ENCODE results near the gene SMAD2.

Gene SMAD2

DNA sequence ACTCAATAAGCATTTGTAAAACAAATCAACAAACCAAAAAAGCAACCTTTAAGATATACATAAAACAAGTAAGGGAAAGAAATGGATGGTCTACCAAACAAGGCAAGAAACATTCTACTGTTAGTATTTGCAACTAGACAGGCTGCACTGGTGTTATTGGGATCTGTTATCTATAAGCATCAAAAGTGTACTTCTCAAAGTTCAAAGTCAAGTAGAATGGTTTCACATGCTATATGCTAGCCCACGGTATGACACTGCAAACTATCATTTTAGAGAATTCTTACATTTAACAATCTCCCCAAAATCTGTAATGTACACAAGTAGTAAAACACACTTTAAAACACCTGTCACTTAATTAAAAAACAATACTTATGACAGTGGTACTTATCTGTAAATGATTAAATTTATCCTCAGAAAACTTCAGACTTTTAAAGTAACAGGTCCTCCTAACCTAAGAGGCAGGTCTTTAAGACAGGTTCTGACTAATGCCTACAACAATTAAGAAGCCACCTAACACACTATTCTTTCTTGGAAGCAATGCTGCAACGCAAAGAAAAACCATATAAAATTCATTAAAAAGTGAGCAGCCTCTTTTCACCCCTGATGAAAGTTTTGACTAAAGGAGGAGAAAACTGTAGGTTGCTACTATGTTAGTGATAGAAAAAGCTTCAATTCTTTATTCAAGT lies 34.8 kb downstream of the SMAD2 start:
- no peak for DNase-seq (ENCODE audit: low read depth)

DNA sequence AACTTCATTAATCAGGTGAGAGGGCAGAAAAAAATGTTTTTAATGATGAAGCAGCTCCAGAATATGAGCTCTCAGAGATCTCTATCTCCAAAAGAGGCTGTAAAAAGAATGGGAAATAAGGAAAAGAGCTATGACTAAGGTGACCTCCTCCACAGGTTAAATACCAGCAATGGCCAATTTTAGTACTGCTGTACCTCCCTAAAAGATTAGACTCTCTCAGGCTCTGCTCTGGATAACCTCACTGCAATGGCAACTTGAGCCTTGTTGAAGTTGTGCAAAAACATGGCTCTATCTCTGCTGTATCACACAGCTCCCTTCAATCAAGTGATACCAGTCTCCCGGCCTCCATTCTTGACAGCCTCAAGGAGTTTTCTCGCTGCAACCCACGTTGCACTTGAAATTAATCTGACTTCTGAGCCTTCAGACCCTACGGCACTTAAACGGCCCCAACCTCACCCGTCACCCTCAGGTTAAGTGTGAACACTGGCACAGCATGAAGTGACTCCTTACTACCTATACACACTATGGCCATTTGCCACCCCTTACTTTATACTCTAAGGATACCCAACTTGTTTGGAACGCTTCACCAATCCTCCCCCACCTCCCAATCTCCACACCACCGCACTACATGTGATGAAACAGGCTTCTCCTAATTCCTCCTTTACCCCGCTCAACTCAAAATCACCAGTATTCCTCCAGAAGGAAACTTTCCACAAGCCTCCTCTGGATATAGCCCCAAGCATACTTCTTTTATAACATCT lies 36.3 kb downstream of the SMAD2 start:
- DNase-seq (ENCODE audit: low read depth), result peak; percentile 29

DNA sequence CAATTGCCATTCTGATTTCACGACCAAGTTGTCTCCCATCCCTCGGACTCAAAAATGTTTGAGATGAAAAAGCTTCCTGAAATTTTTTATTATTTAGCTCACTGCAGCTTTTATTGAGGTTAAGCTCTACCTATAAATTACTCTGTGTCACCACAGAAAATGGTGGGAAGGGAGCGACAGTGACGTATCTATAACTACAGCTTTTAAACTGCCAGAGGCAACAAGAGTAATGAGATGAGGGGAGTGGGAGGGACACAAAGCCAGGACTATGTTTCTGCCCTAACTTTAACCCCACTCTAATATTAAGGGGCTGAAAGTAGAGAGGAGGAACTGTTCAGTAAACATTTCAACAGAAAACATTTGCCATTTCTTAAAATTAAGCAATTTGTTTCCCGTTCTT lies 37.4 kb downstream of the SMAD2 start:
- peak; percentile 2 for DNase-seq (ENCODE audit: low read depth)

DNA sequence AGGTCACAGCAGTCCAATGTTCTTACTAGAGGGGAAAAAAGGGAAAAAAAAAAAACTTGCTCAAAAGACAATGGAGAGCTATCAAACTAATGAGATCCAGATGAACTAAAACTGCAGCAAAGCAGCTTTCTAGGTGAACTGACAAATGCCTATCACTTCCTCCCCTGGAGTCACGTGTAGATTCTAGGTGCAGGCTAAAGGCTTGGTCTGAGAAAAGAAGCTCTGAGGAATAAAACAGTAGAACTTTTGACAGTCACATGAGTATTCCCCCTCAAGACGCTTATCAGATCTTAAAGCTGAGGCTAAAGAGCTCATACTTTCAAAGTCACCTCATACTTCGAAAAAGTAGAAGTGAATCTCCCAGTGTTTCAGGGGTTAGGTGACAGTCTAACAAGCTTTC lies 42.3 kb downstream of the SMAD2 start:
- DNase-seq (ENCODE audit: low read depth), result no peak

DNA sequence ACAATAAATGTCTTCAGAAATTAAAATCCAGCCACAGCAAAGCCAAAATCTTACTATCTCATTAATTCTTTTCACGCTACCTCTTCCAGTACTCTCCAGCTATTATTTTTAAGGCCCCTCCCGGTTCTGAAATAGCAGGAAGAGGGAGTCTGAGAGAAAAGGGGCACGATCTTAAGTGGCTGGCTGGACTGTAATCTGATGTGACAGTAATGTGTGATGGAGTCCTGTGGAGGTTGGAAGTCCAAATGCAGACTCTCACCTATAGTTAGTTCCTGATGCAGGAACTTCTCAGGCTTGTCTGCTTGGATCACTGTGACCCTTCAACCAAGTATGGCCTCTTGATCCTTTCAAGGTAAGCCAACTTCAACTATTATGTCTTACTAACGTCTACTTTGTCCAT lies 43.2 kb downstream of the SMAD2 start:
- no peak for DNase-seq (ENCODE audit: low read depth)

DNA sequence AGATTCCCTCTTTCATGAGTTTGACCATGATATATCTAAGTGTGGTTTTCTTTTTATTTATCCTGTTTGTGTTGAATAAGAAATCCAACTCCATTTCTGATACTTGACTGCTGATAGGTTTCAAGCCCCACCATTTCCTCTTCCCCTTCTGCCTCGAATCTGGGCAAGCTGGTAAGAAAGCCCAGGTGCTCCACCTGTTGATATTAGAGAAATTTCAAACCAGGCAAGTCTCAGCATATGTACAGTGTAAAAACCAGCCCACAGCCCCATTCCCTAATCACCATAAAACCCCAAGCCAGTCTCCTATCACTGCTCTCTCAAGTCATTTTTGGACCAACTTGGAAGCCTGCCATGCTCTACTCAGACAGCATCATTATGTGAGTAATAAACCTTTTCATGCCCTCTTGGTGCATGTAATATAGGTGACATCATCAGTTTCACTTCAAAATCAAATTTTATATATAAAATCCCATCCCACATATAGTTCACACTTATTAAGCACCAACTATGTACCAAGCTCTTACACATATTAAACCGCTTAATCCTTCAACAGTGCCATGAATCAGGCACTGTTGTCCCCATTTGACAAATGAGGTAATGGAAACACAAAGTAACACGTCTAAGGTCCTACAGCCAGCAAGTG lies 46.6 kb downstream of the SMAD2 start:
- peak; percentile 72 for DNase-seq (ENCODE audit: low read depth)

DNA sequence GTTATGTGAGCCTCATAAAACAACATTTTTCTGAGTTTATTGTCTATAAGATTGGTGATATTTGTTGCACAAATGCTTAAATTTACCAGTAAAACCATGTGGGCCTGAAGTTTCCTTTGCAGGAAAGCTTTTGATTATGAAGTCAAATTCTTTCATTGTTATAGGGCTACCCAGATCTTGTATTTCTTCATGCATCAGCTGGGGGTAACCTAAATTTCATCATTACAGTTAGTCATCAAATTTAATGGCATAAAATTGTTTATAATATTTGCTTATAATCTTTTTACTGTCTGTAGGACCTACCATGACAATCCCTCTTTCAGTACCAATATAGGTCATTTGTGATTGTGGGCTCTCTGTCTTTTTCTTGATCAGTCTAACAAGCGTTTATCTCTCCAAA lies 47.8 kb downstream of the SMAD2 start:
- peak; percentile 42 for DNase-seq (ENCODE audit: low read depth)

DNA sequence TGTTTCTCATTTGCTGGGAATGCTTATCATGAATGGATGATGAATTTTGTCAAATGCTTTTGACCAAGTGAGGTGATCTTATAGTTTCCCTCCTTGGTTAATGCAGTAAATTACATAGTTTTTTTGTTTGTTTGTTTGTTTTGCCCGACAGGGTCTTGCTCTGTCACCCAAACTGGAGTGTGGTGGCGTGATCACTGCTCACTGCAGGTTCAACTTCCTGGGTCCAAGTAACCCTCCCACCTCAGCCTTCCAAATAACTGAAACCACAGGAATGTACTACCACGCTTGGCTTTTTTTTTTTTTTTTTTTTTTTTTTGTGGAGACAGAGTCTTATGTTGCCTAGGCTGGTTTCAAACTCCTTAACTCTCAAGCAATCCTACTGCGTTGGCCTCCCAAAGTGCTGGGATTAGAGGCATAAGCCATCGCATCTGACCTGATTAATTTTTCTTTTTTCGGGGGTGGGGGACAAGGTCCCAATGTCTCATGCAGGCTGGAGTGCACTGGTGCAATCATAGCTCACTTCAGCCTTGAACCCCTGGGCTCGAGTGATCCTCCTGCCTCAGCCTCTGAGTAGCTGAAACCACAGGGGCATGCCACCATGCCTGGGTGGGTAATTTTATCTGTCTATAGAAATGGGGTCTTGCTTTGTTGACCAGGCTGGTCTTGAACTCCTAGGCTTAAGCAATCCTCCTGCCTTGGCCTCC lies 48.6 kb downstream of the SMAD2 start:
- DNase-seq (ENCODE audit: low read depth), result peak; percentile 80

DNA sequence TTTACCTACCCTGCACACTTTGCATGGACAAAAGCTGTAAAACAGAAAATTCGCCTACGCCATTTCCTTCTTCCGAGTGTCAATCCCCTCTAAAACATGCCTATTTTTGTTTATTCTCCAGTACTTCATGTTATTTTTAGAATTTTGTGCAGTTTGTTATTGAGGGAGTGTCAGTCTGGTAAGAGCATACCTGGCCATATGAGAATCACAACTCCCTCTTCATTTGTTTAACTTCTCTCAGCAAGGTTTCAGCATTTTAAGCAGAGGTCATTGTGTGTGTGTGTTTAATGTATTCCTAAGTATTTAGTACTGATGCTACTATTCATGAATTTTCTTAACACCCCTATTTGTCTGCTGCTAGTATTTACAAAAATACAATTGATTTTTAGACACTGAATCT lies 49.4 kb downstream of the SMAD2 start:
- no peak for DNase-seq (ENCODE audit: low read depth)

DNA sequence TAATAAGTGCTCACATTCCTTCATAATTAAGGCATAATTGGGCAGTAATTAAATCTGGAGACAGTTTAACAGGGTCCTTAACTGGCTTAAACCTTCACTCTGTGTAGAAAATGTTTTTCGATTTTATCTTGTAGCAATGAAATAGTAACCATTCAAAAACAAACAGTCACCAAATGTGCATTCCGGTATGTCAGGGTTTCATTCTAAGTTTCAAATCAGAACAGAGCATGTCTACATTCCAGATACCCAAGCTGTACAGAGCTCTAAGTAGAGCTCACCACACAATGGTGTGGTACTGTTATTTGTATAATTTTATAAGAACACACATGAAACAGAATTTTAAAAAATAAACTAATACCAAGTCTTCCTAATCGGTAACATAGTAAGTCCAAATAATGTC lies 52.6 kb downstream of the SMAD2 start:
- DNase-seq (ENCODE audit: low read depth), result no peak

DNA sequence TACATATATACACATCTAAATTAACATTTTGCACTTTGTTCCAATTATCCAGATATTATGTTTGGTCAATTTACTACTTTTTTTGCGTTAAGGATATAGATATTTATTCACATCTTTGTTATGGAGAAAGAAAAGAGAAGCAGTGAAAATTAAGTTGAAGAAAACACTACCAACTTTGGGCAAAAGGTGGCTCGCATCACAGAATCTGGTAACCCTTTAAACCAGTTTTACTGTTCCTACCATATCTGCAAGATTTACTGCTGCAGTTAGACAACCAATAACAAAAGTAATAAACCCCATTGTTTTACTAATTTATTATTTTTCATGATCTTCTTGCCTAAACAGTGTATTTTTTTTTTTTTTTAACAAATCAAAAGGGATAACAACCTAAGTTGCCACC lies 53.6 kb downstream of the SMAD2 start:
- DNase-seq (ENCODE audit: low read depth), result no peak

DNA sequence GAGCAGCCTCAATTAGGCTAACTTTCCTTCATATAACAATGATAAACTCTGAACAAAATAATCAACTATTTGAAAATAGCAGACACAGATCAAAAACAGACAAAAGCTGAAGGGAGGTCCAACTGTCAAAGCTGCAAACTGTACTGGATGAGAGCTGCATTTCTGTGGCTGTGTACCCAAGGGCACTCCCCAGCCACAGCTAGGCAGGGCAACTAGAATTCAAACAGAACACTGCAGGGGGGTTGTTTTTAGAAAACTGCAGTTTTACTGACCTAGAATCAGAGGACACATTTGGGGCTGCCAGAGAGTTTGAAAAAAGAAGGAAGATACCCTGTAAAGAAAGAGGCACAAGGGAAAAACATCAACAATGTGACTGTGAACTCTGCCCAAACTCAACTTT lies 56.8 kb downstream of the SMAD2 start:
- DNase-seq (ENCODE audit: low read depth), result no peak

DNA sequence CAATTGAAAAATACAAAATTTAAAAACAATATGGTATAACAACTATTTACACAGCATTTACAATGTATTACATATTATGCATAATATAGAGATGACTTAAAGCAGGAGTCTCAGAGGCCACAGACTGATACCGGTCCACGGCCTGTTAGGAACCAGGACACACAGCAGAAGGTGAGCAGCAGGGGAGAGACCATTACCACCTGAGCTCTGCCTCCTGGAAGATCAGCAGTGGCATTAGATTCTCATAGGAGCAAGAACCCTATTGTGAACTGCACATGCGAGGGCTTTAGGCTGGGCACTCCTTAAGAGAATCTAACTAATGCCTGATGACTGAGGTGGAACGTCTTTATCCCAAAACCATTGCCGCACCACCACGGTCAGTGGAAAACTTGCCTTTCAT lies 58.0 kb downstream of the SMAD2 start:
- no peak for DNase-seq (ENCODE audit: low read depth)

DNA sequence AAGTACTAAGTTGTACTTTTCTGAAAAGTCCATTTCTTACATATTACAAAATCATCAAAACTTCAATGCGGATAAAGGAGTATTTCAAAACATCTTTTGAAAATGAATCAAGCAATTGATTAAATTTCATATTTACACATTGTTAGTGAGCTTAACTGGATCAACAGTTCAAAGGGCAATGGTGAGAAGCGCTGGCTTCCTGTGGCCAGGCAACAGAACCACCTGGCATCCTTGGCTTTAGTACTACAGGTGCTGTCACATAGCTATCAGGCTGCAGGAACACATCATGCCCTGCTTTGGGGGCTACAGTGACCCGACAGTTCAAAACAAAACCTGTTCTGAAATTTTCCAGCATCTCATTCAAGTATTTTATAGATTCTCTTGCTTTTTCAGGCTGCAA lies 59.2 kb downstream of the SMAD2 start:
- DNase-seq (ENCODE audit: low read depth), result no peak

DNA sequence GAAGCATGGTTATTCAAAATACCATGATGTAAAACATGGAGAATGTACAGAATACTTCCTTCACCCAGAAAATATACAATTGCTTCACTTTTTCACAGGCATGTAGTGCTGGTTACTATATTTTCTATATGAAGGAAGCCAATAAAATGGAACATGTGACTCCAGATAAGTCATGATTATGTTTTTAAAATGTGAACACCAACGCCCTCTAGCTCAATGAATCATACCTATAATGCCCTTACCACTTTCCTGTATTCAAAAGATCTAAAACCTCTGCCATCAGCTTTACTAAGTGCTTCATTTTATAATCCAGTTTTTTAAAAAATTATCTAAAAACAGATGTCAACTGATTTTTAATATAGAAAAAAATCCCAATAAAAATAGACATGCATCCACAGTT lies 59.9 kb downstream of the SMAD2 start:
- DNase-seq (ENCODE audit: low read depth), result peak; percentile 45

DNA sequence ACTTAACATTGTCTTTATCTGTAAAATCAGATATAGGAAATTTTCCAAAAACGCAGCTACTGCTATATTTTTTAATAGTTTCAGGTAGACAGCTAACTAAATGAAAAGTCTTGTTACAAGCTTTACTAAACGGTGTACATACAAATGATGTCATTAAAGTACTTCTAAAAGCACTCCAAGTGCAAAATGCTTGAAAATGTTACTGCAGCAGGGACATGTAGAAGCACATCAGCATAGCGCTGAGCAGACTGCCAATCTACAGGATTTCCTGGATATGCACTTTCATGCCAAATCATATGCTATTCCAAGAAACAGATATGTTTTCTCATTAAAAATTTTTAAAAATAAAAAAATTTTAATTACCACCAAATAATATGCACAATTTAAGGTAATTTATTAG lies 61.7 kb downstream of the SMAD2 start:
- DNase-seq (ENCODE audit: low read depth), result no peak

DNA sequence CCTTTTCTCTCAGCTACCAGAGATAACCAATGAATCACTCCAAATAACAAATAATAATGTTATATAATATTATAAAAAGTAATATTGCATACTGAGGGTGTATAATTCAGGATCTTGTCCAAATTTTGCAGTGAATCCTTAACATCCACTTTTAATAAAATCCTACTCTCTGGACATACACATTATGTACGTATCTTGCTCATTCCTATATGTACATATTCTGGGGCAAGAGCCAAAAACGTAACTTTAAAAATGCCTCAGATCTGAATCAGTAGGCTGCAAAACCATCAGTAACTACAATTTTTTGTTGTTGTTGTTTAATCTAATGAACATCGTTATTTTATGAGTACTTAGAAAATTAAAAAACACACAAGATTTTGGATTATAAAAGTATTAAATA lies 65.3 kb downstream of the SMAD2 start:
- no peak for DNase-seq (ENCODE audit: low read depth)

DNA sequence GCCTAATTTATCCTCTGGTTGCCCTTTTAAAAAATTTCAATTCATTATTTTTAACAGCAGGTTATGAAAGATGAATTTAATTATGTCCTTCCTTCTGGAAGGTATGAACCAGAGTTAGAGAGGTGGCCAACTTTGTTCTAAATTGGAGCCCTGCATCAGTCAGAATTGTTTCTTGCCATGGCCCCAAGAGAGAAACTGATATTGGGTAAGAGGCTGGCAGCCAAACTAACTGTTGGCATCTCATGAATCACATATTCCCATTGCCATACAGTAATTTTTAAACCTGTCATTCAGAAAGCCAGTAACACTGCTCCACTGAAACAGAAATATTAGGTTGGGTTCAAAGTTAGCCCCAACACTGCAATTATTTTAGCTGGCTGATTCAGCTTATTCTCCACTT lies 67.4 kb downstream of the SMAD2 start:
- no peak for DNase-seq (ENCODE audit: low read depth)

DNA sequence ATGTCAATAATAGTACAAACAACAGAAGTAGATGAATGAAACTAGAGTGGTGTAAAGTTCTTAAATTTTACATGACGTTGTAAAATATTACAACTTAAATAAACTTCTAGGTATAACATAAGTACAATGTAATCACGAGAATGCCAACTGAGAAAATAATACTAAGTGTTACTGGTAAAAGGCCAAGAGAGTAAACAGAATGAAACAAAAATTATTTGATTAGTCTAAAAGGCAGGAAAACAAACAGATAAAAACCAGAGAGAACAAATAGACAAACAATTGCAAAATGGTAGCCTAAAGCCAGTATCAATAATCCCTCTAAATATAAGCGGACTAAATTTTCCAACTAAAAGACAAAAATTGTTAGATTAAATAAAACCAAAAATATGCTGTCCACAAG lies 71.9 kb downstream of the SMAD2 start:
- no peak for DNase-seq (ENCODE audit: low read depth)

DNA sequence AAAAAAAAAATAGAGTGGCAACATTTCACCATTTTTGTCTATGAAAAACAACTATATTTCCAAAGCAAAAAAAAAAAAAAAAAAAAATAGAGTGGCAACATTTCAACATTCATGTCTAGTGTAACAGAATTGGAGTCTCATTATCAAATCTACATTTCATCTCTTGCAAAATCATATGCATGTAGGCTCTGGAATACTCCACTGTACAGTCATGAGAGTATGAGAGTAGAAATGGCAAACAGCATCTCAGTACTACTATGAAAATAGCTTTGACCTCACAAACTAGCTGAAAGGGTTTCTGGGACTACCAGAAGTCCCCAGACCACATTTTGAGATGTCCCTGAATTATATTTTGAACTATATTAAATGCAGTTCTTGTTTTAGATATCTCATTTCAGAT lies 82.8 kb downstream of the SMAD2 start:
- DNase-seq (ENCODE audit: low read depth), result no peak

DNA sequence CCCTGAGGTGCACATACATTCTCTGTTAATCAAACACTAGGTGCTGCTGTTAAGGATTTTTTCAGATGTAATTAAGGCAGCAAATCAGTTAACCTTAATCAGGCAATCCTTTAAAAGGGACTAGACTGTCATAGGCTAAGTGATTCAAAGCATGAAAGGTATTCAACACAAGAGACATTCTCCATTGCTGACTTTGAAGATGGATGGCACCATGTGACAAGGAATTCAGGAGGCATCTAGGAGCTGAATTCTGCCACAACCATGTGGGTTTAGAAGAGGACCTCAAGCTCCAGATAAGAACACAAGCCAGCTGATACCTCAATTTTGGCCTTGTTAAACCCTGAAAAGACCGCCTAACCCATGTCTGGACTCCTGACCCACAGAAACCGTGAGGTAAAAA lies 84.0 kb downstream of the SMAD2 start:
- DNase-seq (ENCODE audit: low read depth), result no peak

DNA sequence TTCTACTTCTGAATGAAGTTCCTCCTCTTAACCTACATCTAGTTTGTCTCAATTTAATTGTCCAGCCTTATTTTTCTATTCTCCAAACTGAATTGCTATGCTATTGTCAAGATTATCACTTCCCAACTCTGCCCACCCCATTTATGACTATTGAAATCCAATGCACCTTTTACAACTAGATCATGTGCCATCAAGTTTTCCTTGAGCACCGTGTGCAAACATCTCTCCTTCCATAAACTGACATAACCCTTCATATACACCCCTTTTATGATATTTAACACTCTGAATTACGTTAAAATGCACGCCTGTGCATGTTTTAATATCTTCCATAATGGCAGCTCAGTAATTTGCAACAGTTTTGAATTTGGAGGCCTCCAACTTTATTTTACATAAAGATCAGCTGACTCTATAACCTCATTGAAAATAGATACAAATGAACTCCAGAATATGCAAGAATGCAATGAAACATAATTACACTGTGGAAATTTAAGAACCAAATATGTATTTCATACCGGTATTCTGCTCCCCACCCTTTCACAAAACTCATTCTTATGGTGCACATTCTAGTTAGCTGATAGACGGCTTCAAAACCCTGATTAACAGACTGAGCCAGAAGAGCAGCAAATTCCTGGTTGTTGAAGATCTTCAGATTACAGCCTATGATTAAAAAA lies 85.5 kb downstream of the SMAD2 start:
- DNase-seq (ENCODE audit: low read depth), result no peak
